HS-27A (cell line): ENCODE results near the gene MYB.

Experiments used
- DNase-seq: peaks from one replicate; pipeline ENCODE4 v3.0.0-alpha.2; 2012; ENCODE audit warnings: low read depth, missing footprints

Gene MYB

GRCh38 chr6:135251498-135252441 lies 70.7 kb downstream of the MYB start:
- no peak for DNase-seq

GRCh38 chr6:135254471-135254870 lies 73.4 kb downstream of the MYB start:
- no peak for DNase-seq

- no peak for DNase-seq
These were observed 75.8 kb downstream of the MYB start for GRCh38 chr6:135256866-135257265.

GRCh38 chr6:135257631-135258405 lies 76.7 kb downstream of the MYB start:
- DNase-seq: no peak

- DNase-seq: no peak
These were observed 77.9 kb downstream of the MYB start for GRCh38 chr6:135258970-135259369.

- no peak for DNase-seq
These were observed 79.5 kb downstream of the MYB start for GRCh38 chr6:135260612-135261011.

GRCh38 chr6:135261872-135262725 lies 81.0 kb downstream of the MYB start:
- DNase-seq: no peak

- no peak for DNase-seq
These were observed 84.2 kb downstream of the MYB start for GRCh38 chr6:135265278-135265677.

GRCh38 chr6:135266675-135267074 lies 85.6 kb downstream of the MYB start:
- DNase-seq: no peak

- no peak for DNase-seq
These were observed 86.0 kb downstream of the MYB start for GRCh38 chr6:135267085-135267484.

GRCh38 chr6:135268263-135268662 lies 87.2 kb downstream of the MYB start:
- DNase-seq: no peak

GRCh38 chr6:135268740-135269139 lies 87.6 kb downstream of the MYB start:
- no peak for DNase-seq
